ENCODE measurements around the gene FDXR. TPM values are rescaled to one million over a fixed set of nuclear protein-coding genes. Genes with fewer than 3 reads are reported as not detected.
A peak's percentile ranks its signal among the peaks of the same experiment; 100 is the strongest.

FDXR gene
- polyA plus RNA-seq, 2 of the 4 experiments (the other 2 are of a cell fraction) = 32.5 to 43.3 TPM

GRCh38 chr17:74816905-74817620, 55.7 kb downstream of the FDXR start:
- DNase-seq (ENCODE audit: low read depth in 1 of 2, low spot score in 1 of 2) (no peak), FAIRE-seq (no peak), ATAC-seq (no peak)
- H3K4me1 ChIP-seq = no peaks in the 10 kb centered on the region
- no peaks in the 10 kb centered on the region for H3K9me3 ChIP-seq
- 79% methylated on average over 18 of the region's 18 CpGs for WGBS (ENCODE audit: missing lambda C conversion rate)
- no peak for TF ChIP-seq RFX5 (IDR thresholded peaks at IDR 0.05)
- no peak for TF ChIP-seq HMGXB4 (CRISPR knock-in tag; IDR thresholded peaks at IDR 0.05; ENCODE audit: borderline replicate concordance)
- H3K4me3 ChIP-seq = no peak overlapping the region
- no peak overlapping the region for H3K27ac ChIP-seq
- ChIA-PET POLR2A (no interaction called here), CTCF (interaction anchor here (0.7 to 14.5 kb wide), 6 partner anchors 10 to 144 kb away, joined by 3 to 199 read pairs (median 3); no protein-coding TSS in a partner anchor)
- no peak overlapping the region for H3K4me2 ChIP-seq

- no peak for FAIRE-seq
- WGBS (ENCODE audit: missing lambda C conversion rate) = 85% methylated on average over 14 of the region's 15 CpGs
- CTCF ChIA-PET = interaction anchor here (0.7 to 53.6 kb wide), 5 partner anchors 9 to 47 kb away, joined by 3 to 1302 read pairs (median 3); partner anchors contain the start of genes FDXR and GRIN2C
Observed at GRCh38 chr17:74815550-74816370, 57.0 kb downstream of the FDXR start.

GRCh38 chr17:74815067-74815466, 57.7 kb downstream of the FDXR start:
- ATAC-seq = no peak
- FAIRE-seq = no peak
- ChIA-PET POLR2A (no interaction called here), CTCF (interaction anchor here (2.2 to 53.6 kb wide), 3 partner anchors 12 to 42 kb away, joined by 8 to 1302 read pairs (median 199); partner anchors contain the start of genes FDXR and GRIN2C)
- no peak for DNase-seq (ENCODE audit: low read depth in 1 of 2, low spot score in 1 of 2)
- TF ChIP-seq HEYL (CRISPR knock-in tag; IDR thresholded peaks at IDR 0.05) (no peak), MAFK (IDR thresholded peaks at IDR 0.05; ENCODE audit: partially characterized antibody) (no peak), RFX5 (IDR thresholded peaks at IDR 0.05) (no peak), KDM5A (IDR thresholded peaks at IDR 0.05) (no peak), ELK1 (IDR thresholded peaks at IDR 0.05; ENCODE audit: low read depth, low read length) (no peak), FOXS1 (CRISPR knock-in tag; IDR thresholded peaks at IDR 0.05) (no peak), E2F6 (IDR thresholded peaks at IDR 0.05; ENCODE audit: borderline replicate concordance, low read depth) (no peak), ZSCAN20 (CRISPR knock-in tag; IDR thresholded peaks at IDR 0.05) (no peak), ZNF302 (CRISPR knock-in tag; IDR thresholded peaks at IDR 0.05) (no peak), MAZ (IDR thresholded peaks at IDR 0.05; ENCODE audit: borderline replicate concordance, low read depth, low read length) (no peak), ZFP36 (IDR thresholded peaks at IDR 0.05; ENCODE audit: borderline replicate concordance, partially characterized antibody) (no peak)
- Histone ChIP-seq H3K27ac (no peak overlapping the region), H3K4me3 (no peak overlapping the region), H3K4me2 (no peak overlapping the region), H3K4me1 (no peaks in the 10 kb centered on the region), H3K9me3 (no peaks in the 10 kb centered on the region)
- 88% methylated on average over 7 of the region's 7 CpGs for WGBS (ENCODE audit: missing lambda C conversion rate)

More at GRCh38 chr17:74815550-74816370, 57.0 kb downstream of the FDXR start:
- TF ChIP-seq FOSB (CRISPR knock-in tag; IDR thresholded peaks at IDR 0.05) (no peak), CHD4 (IDR thresholded peaks at IDR 0.05; ENCODE audit: borderline replicate concordance) (no peak), NFE2L2 (conservative IDR thresholded peaks at IDR 0.05; ENCODE audit: low read length) (no peak), SREBF2 (IDR thresholded peaks at IDR 0.05) (no peak), CTCF (IDR thresholded peaks at IDR 0.05) (no peak), HES2 (IDR thresholded peaks at IDR 0.05) (no peak), USF2 (IDR thresholded peaks at IDR 0.05) (no peak)
- POLR2A ChIA-PET = no interaction called here
- Histone ChIP-seq H3K4me2 (no peak overlapping the region), H3K27ac (no peak overlapping the region), H3K4me3 (no peak overlapping the region), H3K9me3 (no peaks in the 10 kb centered on the region), H3K4me1 (no peaks in the 10 kb centered on the region)
- ATAC-seq (peak in 1 of 2 experiments; percentile 62; a peak in 3 of 6 replicates), DNase-seq (ENCODE audit: low read depth in 1 of 2, low spot score in 1 of 2) (no peak)
